Globus pallidus (tissue), 1 donor: Measurements from ENCODE around the gene PWWP2A.
"Not testable (repeated sequence)": the region's sequence is repeated elsewhere in the genome, so short reads cannot be mapped to it uniquely, and the experiment has no call there.

Experiments used
- DNase-seq: peaks from one replicate; pipeline ENCODE4 v3.0.0-alpha.2; 2015; ENCODE audit warnings: low spot score

PWWP2A gene, protein sequence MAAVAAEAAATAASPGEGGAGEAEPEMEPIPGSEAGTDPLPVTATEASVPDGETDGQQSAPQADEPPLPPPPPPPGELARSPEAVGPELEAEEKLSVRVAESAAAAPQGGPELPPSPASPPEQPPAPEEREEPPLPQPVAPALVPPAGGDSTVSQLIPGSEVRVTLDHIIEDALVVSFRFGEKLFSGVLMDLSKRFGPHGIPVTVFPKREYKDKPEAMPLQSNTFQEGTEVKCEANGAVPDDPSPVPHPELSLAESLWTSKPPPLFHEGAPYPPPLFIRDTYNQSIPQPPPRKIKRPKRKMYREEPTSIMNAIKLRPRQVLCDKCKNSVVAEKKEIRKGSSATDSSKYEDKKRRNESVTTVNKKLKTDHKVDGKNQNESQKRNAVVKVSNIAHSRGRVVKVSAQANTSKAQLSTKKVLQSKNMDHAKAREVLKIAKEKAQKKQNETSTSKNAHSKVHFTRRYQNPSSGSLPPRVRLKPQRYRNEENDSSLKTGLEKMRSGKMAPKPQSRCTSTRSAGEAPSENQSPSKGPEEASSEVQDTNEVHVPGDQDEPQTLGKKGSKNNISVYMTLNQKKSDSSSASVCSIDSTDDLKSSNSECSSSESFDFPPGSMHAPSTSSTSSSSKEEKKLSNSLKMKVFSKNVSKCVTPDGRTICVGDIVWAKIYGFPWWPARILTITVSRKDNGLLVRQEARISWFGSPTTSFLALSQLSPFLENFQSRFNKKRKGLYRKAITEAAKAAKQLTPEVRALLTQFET

DNA sequence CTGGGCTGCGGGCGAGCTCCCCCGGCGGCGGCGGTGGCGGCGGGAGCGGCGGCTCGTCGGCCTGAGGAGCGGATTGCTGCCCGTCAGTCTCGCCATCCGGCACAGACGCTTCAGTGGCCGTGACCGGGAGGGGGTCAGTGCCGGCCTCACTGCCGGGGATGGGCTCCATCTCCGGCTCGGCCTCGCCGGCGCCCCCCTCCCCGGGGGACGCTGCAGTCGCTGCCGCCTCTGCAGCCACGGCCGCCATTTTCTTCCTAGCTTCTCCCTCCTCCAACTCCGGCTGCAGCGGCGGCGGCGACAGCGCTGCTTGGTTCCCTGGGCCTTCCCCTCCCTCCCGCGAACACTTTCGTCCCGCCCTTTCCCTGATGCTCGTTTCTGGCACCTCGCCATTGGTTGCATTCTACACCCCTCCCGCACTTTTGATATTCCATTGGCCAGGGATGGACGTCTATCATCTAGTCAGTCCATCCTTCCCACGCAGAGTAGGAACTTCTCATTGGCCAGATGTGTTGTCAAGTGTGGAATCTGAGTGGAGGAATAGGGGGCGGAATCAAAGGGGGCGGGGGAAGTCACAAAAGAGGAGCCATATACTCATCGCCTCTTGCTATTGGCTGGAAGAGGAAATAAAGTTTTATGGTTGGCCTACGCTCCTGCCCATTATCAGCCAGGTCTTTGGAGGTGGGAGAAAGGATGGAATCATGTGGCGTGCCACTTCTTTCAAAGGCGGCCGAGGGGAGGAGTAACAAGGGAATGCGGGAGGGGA is at the start of gene PWWP2A:
Gene PWWP2A, minus strand, starts transcription at position 309 of the 763 bp plus-strand sequence. Its CDS starts 62 bp downstream, at position 247.
- peak; percentile 100 for DNase-seq

DNA sequence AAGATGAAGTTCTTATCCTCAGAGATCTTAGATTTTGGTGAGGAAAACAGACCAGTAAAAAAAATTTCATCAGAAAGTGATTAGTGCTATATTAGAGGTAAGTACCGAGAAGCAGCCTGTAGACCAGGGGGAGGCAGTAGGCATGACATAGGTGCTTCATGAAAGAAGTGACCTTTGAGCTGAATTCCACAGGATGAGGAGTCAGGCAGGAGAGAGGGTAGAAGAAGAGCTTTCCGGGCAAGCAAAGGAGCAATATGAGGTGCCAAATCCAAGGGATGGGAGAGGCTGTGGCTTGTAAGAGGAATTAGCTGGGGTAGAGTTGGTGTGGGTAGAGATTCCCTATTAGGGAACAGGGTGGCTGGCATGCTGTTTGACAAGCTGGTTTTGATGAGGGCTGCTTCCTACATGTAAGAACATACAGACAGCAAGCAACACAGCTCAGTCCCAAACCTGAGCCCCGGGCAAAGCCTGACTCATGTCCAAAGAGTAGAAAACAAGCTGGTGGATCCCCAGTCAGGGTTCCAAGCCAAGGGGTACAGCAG is 48.4 kb upstream of the PWWP2A start:
- no peak for DNase-seq

DNA sequence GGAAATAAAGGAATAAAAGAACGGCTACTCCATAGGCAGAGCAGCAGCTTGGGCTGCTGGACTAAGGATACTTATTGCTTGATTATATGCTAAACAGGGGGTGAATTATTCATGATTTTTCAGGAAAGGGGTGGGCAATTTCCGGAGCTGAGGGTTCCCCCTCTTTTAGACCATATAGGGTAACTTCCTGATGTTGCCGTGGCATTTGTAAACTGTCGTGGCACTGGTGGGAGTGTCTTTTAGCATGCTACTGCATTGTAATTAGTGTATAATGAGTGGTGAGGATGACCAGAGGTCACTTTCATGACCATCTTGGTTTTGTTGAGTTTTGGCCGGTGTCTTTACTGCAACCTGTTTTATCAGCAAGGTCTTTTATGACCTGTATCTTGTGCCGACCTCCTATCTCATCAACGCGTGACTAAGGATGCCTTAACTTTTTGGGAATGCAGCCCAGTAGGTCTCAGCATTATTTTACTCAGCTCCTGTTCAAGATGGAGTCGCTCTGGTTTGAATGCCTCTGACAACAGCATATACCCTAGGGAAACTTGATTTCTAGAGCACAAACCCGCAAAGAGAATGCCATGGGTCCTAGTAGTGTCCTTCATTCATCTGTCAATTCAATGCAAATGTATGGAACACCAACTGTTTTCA is 47.8 kb upstream of the PWWP2A start:
- DNase-seq = no peak

DNA sequence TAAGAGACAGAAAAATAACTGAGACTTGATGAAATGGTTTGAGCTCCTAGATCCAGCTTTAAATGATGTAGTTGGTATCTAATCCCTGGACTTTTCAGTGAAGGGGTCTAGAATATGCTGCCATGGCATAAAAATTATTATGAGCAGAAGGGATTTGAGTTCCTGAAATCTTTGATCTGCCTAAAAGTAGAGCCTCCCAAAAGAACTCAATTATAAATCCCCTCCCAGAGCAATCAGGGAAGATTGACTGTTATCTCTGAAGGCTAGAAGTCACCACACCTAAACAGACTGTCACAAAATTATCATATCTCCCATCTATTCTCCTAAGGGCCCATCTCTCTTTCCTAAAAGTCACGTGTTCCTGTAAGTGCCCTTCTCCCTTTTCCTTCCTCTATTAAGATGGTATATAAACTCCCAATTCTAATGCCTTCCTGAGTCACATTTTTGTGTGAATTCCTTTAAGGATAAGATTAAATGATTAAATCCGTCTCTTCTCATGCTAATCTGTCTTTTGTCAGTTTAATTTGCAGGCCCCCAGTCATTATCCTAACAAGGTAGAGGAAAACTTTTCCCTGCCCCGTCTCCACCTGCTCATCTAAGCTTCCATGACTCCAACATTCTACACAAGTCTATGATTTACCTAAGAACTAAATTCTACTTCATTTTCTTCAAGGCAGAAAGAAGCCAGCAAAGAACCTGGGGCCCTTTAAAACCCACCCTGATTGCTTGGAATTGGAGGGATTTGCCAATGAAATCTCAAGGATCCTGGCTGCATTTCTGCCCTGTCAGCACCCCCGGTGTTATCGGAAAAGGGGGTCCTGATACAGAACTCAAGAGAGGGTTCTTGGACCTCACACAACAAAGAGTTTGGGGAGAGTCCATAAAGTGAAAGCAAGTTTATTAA is 47.1 kb upstream of the PWWP2A start:
- no peak for DNase-seq

DNA sequence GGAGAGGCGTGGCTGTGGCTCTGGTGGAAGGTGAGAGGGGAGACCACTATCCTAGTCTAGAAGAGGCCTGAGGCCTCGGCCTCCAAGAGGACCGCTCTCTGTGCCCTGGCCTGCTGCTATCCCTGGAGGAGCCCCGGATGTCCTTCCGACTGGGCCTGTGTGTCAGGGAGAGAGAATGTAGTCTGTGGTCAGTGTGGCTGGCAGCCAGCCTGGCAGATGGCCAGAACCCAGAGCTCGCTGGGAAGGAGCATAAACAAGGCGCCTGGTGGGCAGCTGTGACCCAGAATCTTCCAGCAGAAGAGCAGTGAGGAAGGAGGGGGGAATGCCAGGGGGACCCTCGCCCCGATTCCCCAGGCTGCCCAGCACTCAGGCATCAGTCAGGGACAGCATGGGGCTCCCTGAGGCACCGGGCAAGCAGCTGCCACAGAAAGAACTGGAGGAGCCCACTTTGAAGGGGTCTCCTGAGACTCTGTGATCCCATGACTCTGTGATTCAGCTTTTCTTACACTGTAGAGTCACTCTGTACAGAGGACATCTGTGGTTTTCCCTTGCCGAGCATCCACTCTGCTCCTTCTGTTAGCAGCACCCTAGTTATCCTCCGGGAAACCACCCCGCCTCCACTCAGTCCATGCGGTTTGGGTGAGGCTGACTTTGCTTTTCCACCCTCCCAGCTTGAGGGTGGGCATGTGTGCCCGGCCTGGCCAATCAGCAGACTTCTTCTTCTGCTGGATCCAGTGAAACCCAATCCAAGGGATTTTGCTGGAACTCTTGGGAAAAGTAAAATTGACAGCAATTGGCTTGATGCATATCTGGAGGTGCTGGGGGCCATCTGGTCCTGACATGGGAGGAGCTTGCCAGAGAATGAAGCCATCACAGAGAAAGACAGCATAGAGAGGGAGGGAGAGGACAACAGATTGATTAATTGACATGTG is 46.2 kb upstream of the PWWP2A start:
- DNase-seq = peak; percentile 98

DNA sequence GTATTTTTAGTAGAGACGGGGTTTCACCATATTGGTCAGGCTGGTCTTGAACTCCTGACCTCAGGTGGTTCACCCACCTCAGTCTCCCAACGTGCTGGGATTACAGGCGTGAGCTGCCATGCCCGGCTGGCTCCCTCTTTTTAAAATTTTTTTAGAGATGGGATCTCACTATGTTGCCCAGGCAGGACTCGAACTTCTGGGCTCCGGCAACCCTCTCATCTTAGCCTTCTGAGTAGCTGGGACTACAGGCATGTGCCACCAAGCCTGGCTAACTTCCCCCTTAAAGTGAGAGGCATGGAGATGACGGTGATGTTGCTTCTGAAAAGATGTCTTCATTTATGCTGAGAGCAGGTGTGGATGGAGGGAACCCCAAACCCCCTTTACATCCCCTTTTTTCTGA is 43.7 kb upstream of the PWWP2A start:
- DNase-seq = no peak

DNA sequence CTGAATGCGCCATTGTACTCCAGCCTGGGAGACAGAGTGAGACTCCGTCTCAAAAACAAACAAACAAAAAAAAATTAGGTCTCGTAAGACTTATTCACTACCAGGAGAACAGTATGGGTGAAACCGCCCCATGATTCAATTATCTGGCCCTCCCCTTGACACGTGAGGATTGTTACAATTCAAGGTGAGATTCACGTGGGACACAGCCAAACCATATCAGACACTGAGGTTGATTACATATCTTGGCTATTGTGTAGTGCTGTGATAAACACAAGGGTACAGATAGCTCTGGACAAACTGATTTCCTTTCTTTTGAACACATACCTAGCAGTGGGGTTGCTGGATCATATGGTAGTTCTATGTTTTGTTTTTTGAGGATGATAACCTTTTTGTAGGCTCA is 42.4 kb upstream of the PWWP2A start:
- no peak for DNase-seq

DNA sequence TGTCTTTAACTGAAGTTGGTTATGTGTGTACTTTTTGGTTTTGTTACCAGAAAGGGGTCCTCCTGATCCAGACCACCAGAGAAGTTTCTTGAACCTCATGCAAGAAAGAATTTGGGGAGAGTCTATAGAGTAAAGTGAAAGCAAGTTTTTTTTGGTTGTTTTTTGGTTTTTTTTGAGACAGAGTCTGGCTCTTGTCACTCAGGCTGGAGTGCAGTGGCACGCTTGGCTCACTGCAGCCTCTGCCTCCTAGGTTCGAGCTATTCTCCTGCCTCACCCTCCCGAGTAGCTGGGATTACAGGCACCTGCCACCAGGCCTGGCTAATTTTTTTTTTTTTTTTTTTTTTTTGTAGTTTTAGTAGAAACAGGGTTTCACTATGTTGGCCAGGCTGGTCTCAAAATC is 41.6 kb upstream of the PWWP2A start:
- not testable (repeated sequence) for DNase-seq

DNA sequence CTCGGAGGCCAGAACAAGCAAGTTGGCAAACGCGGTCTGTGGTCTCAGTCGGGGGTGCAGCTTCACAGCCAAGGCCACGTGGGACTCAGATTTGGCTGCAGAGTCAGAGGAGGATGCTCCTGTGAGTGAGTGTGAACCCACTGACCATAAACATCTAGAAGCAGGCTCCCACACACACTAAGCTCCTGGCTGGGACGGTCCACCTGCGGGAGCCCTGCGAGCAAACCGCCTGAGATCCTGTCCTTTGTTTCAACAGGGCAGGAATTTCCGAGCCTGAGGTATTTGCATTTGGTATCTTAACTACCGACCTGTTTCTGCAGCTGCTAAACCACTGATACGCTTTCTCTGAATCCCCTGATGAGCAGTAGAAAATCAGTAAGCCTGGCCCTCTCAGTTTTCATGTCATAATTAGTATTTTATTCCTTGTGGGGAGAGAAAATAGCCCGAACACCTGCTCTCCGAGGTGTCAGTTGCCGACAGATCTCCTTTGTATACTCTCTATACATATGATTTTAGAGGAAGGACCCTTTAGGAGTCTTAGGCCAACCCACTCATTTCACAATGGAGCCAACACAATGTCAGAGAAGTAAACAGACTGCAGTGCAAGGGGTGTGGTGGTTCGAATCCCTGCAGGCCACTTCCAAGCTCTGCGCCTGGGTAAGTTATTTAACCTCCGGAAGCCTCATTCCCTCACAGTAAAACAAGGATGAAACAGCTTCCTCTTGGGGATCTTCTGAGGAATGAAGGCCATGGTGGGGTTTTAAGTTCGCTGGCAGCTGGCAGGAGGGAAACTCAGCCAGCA is 40.9 kb upstream of the PWWP2A start:
- DNase-seq = no peak

DNA sequence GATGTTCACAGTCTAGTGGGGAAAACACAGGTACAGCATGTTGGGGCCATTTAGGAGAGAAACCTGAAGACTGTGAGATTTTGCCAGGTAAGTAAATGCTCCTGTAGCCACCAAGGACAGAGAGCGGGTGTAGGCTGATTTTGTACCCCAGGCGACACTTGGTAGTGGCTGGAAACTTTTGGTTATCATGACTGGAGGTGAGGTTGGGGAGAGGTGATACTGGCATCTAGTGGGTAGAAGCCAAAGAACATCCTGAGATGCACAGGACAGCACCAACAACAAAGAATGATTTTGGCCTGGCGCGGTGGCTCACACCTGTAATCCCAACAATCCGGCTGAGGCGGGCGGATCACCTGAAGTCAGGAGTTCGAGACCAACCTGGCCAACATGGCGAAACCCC is 38.8 kb upstream of the PWWP2A start:
- DNase-seq = no peak

DNA sequence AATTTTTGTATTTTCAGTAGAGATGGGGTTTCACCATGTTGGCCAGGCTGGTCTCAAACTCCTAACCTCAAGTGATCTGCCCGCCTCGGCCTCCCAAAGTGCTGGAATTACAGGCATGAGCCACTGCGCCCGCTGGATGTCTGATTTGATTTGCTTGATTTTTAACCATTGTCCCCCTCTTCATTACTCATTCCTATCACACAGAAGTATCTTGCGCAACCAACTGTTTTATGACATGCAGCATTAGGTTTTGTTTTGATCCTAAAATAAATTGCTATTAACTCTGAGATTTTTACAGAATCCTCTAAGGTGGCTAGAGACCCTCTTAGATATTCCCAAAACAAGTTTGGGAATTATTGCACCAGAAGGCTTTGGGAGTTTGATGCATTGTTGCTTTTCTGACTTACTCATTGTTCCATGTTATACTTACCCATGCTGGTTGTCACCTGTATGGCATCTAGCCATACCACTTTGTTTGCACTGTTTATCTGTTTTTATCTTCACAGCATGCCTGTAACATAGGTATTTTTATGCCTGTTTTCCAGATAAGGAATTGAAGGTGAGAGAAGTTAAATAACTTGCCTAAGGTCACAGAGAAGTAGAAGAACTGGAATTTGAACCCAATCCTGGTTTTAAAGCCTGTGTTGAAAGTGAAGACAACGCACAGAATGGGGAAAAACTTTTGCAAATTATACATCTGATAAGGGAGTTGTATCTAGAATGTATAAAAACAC is 35.9 kb upstream of the PWWP2A start:
- DNase-seq = no peak

DNA sequence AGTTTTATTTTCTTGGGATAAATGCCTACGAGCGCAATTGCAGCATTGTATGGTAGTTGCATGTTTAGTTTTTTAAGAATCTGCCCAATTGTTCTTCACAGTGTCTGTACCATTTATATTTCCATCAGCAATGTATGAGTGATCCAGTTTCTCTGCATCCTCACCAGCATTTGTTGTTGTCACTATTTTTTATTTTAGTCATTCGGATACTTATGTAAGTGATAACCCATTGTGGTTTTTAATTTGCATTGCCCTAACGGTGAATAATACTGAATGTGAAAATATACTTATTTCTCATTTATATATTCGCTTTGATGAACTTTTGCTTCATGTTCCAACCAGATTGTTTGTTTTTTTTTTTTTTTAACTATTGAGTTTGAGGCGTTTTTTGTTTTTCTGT is 33.7 kb upstream of the PWWP2A start:
- no peak for DNase-seq

DNA sequence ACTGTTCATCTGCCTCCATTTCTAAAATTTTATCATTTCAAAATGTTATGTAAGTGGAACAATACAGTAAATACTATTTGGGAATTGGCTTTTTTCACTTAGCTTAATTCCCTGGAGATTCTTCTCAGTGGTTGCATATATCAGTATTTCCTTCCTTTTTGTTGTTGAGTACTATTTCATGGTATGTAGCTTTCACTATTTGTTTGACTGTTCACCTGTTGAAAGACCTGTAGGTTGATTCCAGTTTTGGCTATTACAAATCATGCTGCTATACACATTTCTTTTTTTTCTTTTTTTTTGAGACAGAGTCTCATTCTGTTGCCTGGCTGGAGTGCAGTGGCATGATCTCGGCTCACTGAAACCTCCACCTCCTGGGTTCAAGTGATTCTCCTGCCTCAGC is 33.0 kb upstream of the PWWP2A start:
- DNase-seq = no peak

DNA sequence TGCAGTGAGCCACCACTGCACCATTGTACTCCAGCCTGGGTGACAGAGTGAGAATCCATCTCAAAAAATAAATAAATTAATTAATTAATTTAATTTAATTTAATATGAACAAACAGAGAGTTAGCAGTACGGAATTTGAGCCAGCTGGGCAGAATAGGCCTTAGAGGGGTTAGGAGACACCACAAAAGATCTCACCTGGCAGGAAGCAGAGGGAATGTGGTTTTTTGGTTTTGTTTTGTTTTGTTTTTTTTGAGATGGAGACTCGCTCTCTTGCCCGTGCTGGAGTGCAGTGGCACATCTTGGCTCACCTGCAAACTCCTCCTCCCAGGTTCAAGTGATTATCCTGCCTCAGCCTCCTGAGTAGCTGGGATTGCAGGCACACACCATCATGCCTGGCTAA is 31.8 kb upstream of the PWWP2A start:
- DNase-seq = no peak

DNA sequence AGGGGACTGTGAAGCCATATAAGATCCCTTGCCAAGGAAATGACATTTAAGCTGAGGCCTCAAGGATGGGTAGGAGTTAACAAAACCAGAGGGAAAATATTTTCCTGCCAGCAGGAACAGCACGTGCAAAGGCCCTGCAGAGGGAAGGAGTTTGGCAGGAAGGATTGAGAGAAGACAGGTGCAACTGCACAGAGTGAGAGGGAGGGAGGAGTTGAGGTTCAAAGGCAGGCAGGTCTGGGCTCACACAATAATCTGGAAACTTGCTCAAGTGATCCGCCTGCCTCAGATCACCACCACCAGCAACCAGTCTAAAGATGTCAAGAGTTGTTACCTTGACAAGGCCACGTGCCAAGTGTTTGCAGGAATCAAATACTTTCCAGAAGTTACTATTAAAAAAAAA is 31.1 kb upstream of the PWWP2A start:
- DNase-seq = no peak

DNA sequence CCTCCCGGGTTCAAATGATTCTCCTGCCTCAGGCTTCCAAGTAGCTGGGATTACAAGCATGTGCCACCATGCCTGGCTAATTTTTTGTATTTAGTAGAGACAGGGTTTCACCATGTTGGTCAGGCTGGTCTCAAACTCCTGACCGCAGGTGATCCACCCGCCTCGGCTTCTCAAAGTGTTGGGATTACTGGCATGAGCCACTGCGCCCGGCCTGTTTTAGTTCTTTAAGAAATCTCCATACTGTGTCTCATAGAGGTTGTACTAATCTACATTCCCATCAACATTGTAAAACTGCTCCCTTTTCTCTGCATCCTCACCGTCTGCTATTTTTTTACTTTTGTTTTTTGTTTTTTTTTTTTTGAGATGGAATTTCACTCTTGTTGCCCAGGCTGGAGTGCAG is 25.2 kb upstream of the PWWP2A start:
- not testable (repeated sequence) for DNase-seq

DNA sequence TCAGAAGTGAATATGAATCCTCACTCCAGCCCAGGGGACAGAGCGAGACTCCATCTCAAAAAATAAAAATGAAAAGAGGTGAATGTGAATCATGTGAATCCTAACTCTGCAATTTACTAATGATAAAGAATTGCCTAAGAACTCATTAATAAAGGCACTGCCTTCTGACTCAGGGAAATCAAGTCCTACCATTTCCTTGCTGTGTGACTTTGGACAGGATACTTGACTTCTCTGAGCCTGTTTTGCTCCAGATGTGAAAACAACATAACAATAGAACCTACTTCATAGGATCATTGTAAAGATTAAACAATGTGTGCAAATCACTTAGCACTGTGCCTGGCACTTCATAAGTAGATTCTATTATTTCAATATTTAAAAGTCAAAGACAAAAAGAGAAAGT is 15.1 kb upstream of the PWWP2A start:
- DNase-seq = no peak

DNA sequence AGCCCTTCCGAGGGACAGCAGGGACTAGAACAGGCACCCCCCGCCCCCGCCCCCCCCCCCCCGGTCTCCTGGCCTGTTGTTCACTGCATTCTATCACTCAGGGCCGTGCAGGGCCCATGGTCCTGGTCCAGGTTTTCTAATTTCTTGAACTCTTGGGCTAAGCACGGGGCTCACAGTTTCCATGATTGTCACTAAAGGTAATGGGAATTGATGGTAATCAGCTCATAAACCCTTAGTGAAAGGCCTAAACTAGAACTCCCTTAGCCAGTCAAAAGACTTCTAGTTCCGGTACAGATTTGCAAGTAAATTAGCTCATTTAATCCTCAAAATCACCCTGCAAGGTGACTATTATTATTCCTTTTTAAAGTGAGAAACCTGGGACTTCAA is 14.7 kb upstream of the PWWP2A start:
- DNase-seq = no peak
